Ovary (tissue), 3 donors: Measurements from ENCODE around the gene PYCR2.

Source experiments
- CTCF ChIP-seq, 3 donors: fragments of 450-650 bp in 2 of 3; fragments of 200-600 bp in 1 of 3; IDR thresholded peaks; one replicate each; pipeline versions ENCODE4 v1.5.1 to v1.8.0; 2016 to 2022; ENCODE audit warnings: antibody characterized with exemption in 3 of 3, mild to moderate bottlenecking in 1 of 3
- POLR2A ChIP-seq: fragments of 450-650 bp; IDR thresholded peaks from one replicate; pipeline ENCODE4 v1.6.1; 2017; ENCODE audit warnings: antibody characterized with exemption, mild to moderate bottlenecking, moderate library complexity
- donor health status: DM: no; HTN: no; CAD: no.

DNA sequence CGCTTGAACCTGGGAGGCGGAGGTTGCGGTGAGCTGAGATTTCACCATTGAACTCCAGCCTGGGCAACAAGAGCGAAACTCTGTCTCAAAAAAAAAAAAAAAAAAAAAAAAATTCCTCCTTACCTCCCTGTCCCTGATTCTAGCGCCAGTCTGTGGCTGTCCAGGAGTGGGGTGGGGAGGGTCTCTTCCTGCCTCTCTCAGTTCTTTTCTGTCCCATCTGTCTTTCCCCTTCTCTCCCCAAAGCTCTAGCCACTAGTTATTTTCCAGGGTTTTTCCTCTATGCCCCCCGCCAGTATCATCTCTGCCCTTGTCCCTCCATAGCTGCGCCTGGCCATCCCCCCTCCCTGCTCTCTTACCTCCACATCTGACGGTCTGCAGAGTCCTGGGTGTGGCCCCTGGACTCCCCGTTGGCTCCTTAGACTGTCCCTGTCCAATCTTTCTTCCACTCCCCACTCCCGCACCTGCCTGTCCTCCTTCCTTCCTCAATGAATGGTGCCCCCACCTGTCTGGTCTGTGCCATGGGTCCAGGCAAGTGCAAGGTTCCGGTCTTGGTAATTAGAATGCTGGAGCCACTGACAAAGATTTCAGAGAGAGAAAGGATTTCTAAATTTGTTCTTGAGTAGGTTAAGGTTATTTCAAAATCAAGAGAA, 40.3 kb downstream of the PYCR2 start:
- TF ChIP-seq POLR2A = no peak
- no peak for TF ChIP-seq CTCF (IDR thresholded peaks at IDR 0.05)
